Stimulated activated effector memory CD8-positive, alpha-beta T cell treated with anti-CD3 and anti-CD28 coated beads, Interleukin-12 subunit alpha, Interleukin-12 subunit beta, amount 100 ng/mL, for 72 hours (primary cell): ENCODE results near the gene MYH10.

Experiments
- ATAC-seq: fragments of 150-1000 bp; cut with Tn5 transposase; 2 replicates; pipeline ENCODE4 v1.10.0; 2021
- DNase-seq, 2 donors: peaks; one replicate each; pipeline ENCODE4 v3.0.0; 2021 to 2022; ENCODE audit warnings: low spot score in 2 of 2
- H3K27ac Mint-ChIP-seq: one replicate; pipeline ENCODE4 v1.8.0; 2022; ENCODE audit warnings: mild to moderate bottlenecking, mixed read lengths
- H3K36me3 Mint-ChIP-seq: one replicate; pipeline ENCODE4 v1.8.0; 2022; ENCODE audit warnings: mild to moderate bottlenecking, mixed read lengths
- H3K4me1 Mint-ChIP-seq: one replicate; pipeline ENCODE4 v1.8.0; 2022; ENCODE audit warnings: mixed read lengths
- H3K4me3 Mint-ChIP-seq: one replicate; pipeline ENCODE4 v1.8.0; 2022; ENCODE audit warnings: mild to moderate bottlenecking, mixed read lengths
- H3K9me3 Mint-ChIP-seq: one replicate; pipeline ENCODE4 v1.8.0; 2022; ENCODE audit warnings: mixed read lengths

The MYH10 gene

GRCh38 chr17:8599351-8600011, 31.0 kb downstream of the MYH10 start:
- no peaks in the 10 kb centered on the region for H3K9me3 Mint-ChIP-seq
- ATAC-seq = peak; percentile 78
- DNase-seq = no peak
- no peak overlapping the region for H3K27ac Mint-ChIP-seq
- no peaks in the 10 kb centered on the region for H3K4me1 Mint-ChIP-seq
- H3K4me3 Mint-ChIP-seq = no peak overlapping the region
- H3K36me3 Mint-ChIP-seq = no peaks in the 10 kb centered on the region

GRCh38 chr17:8598913-8599312, 31.6 kb downstream of the MYH10 start:
- H3K4me3 Mint-ChIP-seq = no peak overlapping the region
- H3K27ac Mint-ChIP-seq = no peak overlapping the region
- H3K4me1 Mint-ChIP-seq = no peaks in the 10 kb centered on the region
- DNase-seq (no peak), ATAC-seq (peak; percentile 83)
- no peaks in the 10 kb centered on the region for H3K36me3 Mint-ChIP-seq
- no peaks in the 10 kb centered on the region for H3K9me3 Mint-ChIP-seq

GRCh38 chr17:8593830-8594229, 36.7 kb downstream of the MYH10 start:
- no peaks in the 10 kb centered on the region for H3K9me3 Mint-ChIP-seq
- no peaks in the 10 kb centered on the region for H3K36me3 Mint-ChIP-seq
- no peak overlapping the region for H3K4me3 Mint-ChIP-seq
- ATAC-seq = no peak
- DNase-seq = no peak
- no peaks in the 10 kb centered on the region for H3K4me1 Mint-ChIP-seq
- H3K27ac Mint-ChIP-seq = no peak overlapping the region

- Mint-ChIP-seq H3K9me3 (no peaks in the 10 kb centered on the region), H3K36me3 (no peaks in the 10 kb centered on the region), H3K27ac (no peak overlapping the region), H3K4me3 (no peak overlapping the region), H3K4me1 (no peaks in the 10 kb centered on the region)
- ATAC-seq (no peak), DNase-seq (no peak)
Measured at GRCh38 chr17:8593276-8593675, 37.2 kb downstream of the MYH10 start.

GRCh38 chr17:8588877-8589554, 41.5 kb downstream of the MYH10 start:
- H3K9me3 Mint-ChIP-seq = no peaks in the 10 kb centered on the region
- DNase-seq (no peak), ATAC-seq (no peak)
- H3K4me3 Mint-ChIP-seq = no peak overlapping the region
- no peaks in the 10 kb centered on the region for H3K36me3 Mint-ChIP-seq
- no peak overlapping the region for H3K27ac Mint-ChIP-seq
- no peaks in the 10 kb centered on the region for H3K4me1 Mint-ChIP-seq

GRCh38 chr17:8586766-8587165, 43.8 kb downstream of the MYH10 start:
- Mint-ChIP-seq H3K36me3 (no peaks in the 10 kb centered on the region), H3K4me1 (peaks cover 5% of the 10 kb centered on the region), H3K4me3 (no peak overlapping the region), H3K9me3 (no peaks in the 10 kb centered on the region), H3K27ac (no peak overlapping the region)
- DNase-seq (no peak), ATAC-seq (no peak)

GRCh38 chr17:8585911-8586310, 44.6 kb downstream of the MYH10 start:
- Mint-ChIP-seq H3K27ac (no peak overlapping the region), H3K4me1 (peaks cover 13% of the 10 kb centered on the region), H3K36me3 (no peaks in the 10 kb centered on the region), H3K9me3 (no peaks in the 10 kb centered on the region), H3K4me3 (no peak overlapping the region)
- DNase-seq (no peak), ATAC-seq (no peak)

- peaks cover 18% of the 10 kb centered on the region for H3K4me1 Mint-ChIP-seq
- DNase-seq = no peak
- no peak for ATAC-seq
- no peaks in the 10 kb centered on the region for H3K9me3 Mint-ChIP-seq
- H3K36me3 Mint-ChIP-seq = no peaks in the 10 kb centered on the region
- no peak overlapping the region for H3K4me3 Mint-ChIP-seq
- H3K27ac Mint-ChIP-seq = no peak overlapping the region
Measured at GRCh38 chr17:8583954-8584353, 46.6 kb downstream of the MYH10 start.

GRCh38 chr17:8580952-8581658, 49.4 kb downstream of the MYH10 start:
- DNase-seq (no peak), ATAC-seq (peak; percentile 91)
- Mint-ChIP-seq H3K4me1 (peaks cover 18% of the 10 kb centered on the region), H3K9me3 (no peaks in the 10 kb centered on the region), H3K36me3 (no peaks in the 10 kb centered on the region), H3K27ac (peak overlapping the region; percentile 20), H3K4me3 (no peak overlapping the region)

- Mint-ChIP-seq H3K4me3 (no peak overlapping the region), H3K36me3 (no peaks in the 10 kb centered on the region), H3K4me1 (peaks cover 18% of the 10 kb centered on the region), H3K27ac (no peak overlapping the region), H3K9me3 (no peaks in the 10 kb centered on the region)
- DNase-seq (no peak), ATAC-seq (peak; percentile 79)
Measured at GRCh38 chr17:8577868-8578267, 52.7 kb downstream of the MYH10 start.

- H3K4me3 Mint-ChIP-seq = no peak overlapping the region
- H3K36me3 Mint-ChIP-seq = no peaks in the 10 kb centered on the region
- H3K4me1 Mint-ChIP-seq = peaks cover 13% of the 10 kb centered on the region
- H3K27ac Mint-ChIP-seq = no peak overlapping the region
- no peak for DNase-seq
- no peak for ATAC-seq
- H3K9me3 Mint-ChIP-seq = no peaks in the 10 kb centered on the region
Measured at GRCh38 chr17:8576559-8577294, 53.8 kb downstream of the MYH10 start.

- Mint-ChIP-seq H3K27ac (no peak overlapping the region), H3K9me3 (no peaks in the 10 kb centered on the region), H3K4me3 (no peak overlapping the region), H3K36me3 (no peaks in the 10 kb centered on the region), H3K4me1 (no peaks in the 10 kb centered on the region)
- no peak for ATAC-seq
- no peak for DNase-seq
Measured at GRCh38 chr17:8574687-8575086, 55.8 kb downstream of the MYH10 start.

GRCh38 chr17:8572764-8573163, 57.8 kb downstream of the MYH10 start:
- DNase-seq (no peak), ATAC-seq (no peak)
- Mint-ChIP-seq H3K4me1 (no peaks in the 10 kb centered on the region), H3K4me3 (no peak overlapping the region), H3K27ac (no peak overlapping the region), H3K36me3 (no peaks in the 10 kb centered on the region), H3K9me3 (no peaks in the 10 kb centered on the region)

- no peak overlapping the region for H3K27ac Mint-ChIP-seq
- H3K36me3 Mint-ChIP-seq = no peaks in the 10 kb centered on the region
- DNase-seq (no peak), ATAC-seq (no peak)
- H3K9me3 Mint-ChIP-seq = no peaks in the 10 kb centered on the region
- no peak overlapping the region for H3K4me3 Mint-ChIP-seq
- H3K4me1 Mint-ChIP-seq = no peaks in the 10 kb centered on the region
Measured at GRCh38 chr17:8563981-8564602, 66.4 kb downstream of the MYH10 start.
